GM12892 (cell line): ENCODE results near the gene UBA1.
A peak's percentile ranks its signal among the peaks of the same experiment; 100 is the strongest.

Experiments
- DNase-seq: peaks from one replicate; pipeline ENCODE4 v3.0.0; 2011; ENCODE audit not compliant: insufficient read length
- FAIRE-seq: peaks from 2 replicates; lab custom pipeline; 2011; peaks lifted over from hg19 to GRCh38; lab: Jason Lieb, UNC
- POLR2A ChIP-seq: IDR thresholded peaks from 2 replicates; pipeline ENCODE4 v1.6.1; 2011; ENCODE audit warnings: low read depth, low read length, control low read depth
- POLR2AphosphoS5 ChIP-seq: IDR thresholded peaks from 2 replicates; pipeline ENCODE4 v1.6.1; 2011; ENCODE audit warnings: low read depth, low read length, control low read depth
- TAF1 ChIP-seq: IDR thresholded peaks from 2 replicates; pipeline ENCODE4 v1.6.1; 2011; ENCODE audit warnings: low read depth, mild to moderate bottlenecking, control low read depth, low read length, borderline replicate concordance

The UBA1 gene

DNA sequence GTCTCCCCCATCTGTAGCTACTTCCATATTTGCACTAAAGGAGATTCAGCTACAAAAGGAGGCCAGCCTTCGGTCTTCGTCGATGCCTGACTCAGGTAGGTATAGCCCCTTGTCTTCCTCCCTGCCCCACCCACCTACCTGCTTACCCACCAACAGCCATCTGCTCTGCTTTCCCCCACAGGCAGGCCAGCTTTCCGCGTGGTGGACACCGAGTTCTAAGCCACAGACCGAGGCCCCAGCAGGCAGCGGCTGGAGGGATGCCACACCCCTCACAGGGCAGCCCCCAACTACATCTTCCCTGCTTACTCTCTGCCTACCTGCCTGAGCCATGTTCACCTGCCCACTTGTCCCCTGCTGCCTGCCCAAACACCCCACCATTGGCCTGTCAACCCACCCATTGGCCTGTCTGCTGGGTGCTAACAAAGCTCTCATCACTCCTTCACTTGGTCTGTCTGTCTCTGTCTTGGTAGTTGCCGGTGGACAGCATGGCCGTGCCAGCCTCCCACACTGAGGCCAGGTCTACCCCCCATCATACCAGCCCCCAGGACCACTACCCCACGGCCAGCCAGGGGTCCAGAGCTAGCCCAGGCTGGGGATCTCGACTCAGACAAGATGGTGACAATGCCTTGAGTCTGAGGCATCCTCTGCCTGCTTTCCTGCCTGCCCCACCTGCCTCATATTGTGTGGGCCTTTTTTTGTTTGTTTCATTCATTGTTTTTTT, 35.1 kb downstream of the UBA1 start:
- no peak for TF ChIP-seq TAF1
- TF ChIP-seq POLR2AphosphoS5 = no peak
- TF ChIP-seq POLR2A = no peak
- DNase-seq = no peak
- no peak for FAIRE-seq

- FAIRE-seq (no peak), DNase-seq (no peak)
- TF ChIP-seq POLR2A = no peak
- TF ChIP-seq POLR2AphosphoS5 = no peak
- TF ChIP-seq TAF1 = no peak
Observed at GRCh38 chrX:47229427-47229826, 35.8 kb downstream of the UBA1 start.

GRCh38 chrX:47230136-47230868, 36.7 kb downstream of the UBA1 start:
- TF ChIP-seq POLR2A (no peak; the same call in 1 of the 2 replicates), TAF1 (no peak), POLR2AphosphoS5 (peak; percentile 66)
- no peak for DNase-seq
- no peak for FAIRE-seq

DNA sequence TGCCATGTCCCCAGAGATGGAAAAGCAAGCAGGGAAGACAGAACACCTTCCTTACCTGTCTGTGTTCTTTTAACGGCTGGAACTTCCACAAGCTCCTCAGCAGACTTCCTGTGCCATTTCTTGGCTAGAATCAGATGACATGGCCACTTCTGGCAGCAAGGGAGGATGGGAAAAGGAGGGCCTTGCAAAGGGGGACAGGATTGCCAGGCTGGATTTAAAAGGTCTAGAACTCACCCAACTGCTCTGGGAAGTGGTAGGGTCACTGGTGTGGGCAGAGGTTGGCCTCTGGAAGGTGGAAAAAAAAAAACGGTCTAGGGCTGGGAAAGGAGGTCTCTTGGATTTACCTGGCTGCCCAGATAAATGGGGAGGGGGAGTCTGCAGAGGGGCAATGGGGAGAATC, 37.5 kb downstream of the UBA1 start:
- FAIRE-seq = no peak
- TF ChIP-seq POLR2AphosphoS5 = no peak
- no peak for TF ChIP-seq POLR2A
- TF ChIP-seq TAF1 = no peak
- DNase-seq = no peak

GRCh38 chrX:47232197-47232802, 38.7 kb downstream of the UBA1 start:
- DNase-seq = no peak
- peak; percentile 82 for FAIRE-seq
- TF ChIP-seq TAF1 (no peak), POLR2AphosphoS5 (no peak), POLR2A (no peak)

DNA sequence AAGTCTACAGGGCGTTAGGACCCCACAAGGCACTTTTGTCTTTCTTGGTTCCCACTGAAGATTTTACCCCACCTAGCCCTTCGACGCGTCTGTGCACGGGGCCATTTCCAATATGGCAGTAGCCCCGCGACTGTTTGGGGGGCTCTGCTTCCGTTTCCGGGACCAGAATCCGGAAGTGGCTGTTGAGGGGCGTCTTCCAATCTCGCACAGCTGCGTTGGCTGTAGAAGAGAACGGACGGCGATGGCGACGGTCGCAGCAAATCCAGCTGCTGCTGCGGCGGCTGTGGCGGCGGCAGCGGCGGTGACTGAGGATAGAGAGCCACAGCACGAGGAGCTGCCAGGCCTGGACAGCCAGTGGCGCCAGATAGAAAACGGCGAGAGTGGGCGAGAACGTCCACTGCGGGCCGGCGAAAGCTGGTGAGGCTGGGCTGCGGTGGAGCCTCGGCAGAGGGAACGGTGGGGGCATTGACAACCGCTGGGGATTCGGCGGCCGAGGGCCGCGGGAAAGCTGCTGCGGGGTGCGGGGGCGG, 39.2 kb downstream of the UBA1 start, which contains the start of gene USP11:
TSS of gene USP11 (plus strand) at position 207 of the 530 bp plus-strand sequence. CDS start at position 242, 35 bp downstream.
- DNase-seq = no peak
- no peak for FAIRE-seq
- TF ChIP-seq TAF1 (no peak), POLR2A (peak; percentile 79), POLR2AphosphoS5 (0 out of 2 replicates have a peak, but pooled peaks have one; percentile 63)

DNA sequence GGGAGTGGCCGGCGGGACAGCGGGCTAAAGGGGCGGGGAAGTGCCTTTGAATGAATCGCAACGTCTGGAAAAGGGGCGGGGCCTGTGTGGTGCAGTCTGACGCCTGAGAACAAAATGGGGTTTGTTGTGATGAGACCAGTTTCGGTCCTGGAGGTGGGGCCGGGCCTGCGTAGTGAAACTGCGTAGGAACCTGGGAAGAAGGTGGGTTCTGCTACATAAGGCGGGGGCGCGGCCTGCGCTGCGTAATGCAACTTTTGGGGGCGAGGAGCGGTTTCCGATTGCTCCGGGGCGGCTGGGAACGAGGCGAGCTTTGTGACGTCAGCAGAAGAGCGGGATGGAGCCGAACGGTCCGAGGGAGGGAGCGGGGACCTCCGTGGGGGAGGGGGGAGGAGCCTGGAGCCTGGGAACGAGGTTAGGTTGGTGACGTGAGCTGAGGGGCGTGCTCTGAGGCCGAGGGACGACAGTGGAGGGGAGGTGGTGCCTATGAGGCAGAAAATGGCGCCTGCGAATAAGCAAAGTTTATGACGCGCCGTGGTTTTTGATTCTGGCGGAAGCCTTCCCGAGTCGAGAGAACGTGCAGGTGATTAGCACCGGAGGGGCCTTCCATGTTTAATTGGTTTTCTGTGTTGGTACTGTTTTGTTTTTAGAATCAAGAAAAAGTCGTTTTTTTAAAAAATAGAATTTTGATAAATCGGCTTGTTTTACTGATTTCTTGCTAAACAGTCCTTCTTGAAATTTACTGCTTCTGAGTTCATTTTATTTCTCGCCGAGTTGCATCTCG, 39.9 kb downstream of the UBA1 start:
- peak; percentile 69 for DNase-seq
- no peak for TF ChIP-seq TAF1
- TF ChIP-seq POLR2AphosphoS5 = no peak
- no peak; the same call in 1 of the 2 replicates for TF ChIP-seq POLR2A
- peak; percentile 88 for FAIRE-seq

GRCh38 chrX:47234583-47234982, 41.0 kb downstream of the UBA1 start:
- no peak for TF ChIP-seq POLR2AphosphoS5
- no peak for TF ChIP-seq TAF1
- TF ChIP-seq POLR2A = no peak
- FAIRE-seq = no peak
- no peak for DNase-seq

DNA sequence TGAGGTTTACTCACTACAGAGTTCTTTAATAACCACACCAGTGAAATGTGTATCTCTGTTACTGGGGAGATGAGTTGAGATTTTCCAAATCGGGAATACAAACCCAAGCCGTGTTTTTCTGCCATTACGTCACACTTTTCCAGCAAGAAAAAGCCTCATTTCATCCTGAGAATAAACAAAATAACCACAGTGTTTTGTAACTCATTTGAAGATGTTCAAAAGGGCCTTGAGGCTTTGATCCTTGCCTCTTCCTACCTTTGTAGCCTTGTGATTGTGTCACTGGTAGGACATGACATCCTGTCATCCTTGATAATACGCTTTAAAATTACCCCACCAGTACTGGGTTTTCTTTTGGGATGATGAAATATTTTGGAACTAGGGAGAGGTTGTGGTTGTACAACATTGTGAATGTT, 42.1 kb downstream of the UBA1 start:
- TF ChIP-seq TAF1 = no peak
- TF ChIP-seq POLR2AphosphoS5 = no peak
- TF ChIP-seq POLR2A = no peak
- no peak for FAIRE-seq
- DNase-seq = no peak

DNA sequence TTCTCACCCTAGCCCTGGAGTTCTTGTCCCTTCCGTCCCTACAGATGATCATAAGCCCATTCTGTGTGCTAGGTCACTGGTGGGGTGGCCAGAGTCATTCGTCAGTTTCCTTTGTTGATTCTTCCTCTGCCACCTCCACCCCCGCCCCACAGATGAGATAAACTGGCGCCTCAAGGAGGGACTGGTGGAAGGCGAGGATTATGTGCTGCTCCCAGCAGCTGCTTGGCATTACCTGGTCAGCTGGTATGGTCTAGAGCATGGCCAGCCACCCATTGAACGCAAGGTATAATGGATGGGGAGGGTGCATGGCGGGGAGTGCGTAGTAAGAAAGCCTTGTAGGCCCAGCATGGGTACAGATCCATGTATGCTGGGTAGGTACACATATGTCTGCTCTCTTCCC, 45.6 kb downstream of the UBA1 start:
- FAIRE-seq = no peak
- DNase-seq = no peak
- no peak for TF ChIP-seq POLR2A
- TF ChIP-seq POLR2AphosphoS5 = no peak
- TF ChIP-seq TAF1 = no peak
